Smooth muscle cell of the brain vasculature (primary cell): Measurements from ENCODE around the gene TNS3.
A peak's percentile ranks its signal among the peaks of the same experiment; 100 is the strongest.

Source experiments
- DNase-seq: peaks from one replicate; pipeline ENCODE4 v3.0.0-alpha.2; 2012; ENCODE audit warnings: low read depth, low spot score

The TNS3 gene

GRCh38 chr7:47488201-47488968 lies 93.5 kb downstream of the TNS3 start:
- DNase-seq = no peak

- DNase-seq = no peak
Measured at GRCh38 chr7:47485640-47486435, 96.1 kb downstream of the TNS3 start.

- DNase-seq = no peak
Measured at GRCh38 chr7:47484923-47485639, 96.8 kb downstream of the TNS3 start.

GRCh38 chr7:47484457-47484856 lies 97.5 kb downstream of the TNS3 start:
- no peak for DNase-seq

DNA sequence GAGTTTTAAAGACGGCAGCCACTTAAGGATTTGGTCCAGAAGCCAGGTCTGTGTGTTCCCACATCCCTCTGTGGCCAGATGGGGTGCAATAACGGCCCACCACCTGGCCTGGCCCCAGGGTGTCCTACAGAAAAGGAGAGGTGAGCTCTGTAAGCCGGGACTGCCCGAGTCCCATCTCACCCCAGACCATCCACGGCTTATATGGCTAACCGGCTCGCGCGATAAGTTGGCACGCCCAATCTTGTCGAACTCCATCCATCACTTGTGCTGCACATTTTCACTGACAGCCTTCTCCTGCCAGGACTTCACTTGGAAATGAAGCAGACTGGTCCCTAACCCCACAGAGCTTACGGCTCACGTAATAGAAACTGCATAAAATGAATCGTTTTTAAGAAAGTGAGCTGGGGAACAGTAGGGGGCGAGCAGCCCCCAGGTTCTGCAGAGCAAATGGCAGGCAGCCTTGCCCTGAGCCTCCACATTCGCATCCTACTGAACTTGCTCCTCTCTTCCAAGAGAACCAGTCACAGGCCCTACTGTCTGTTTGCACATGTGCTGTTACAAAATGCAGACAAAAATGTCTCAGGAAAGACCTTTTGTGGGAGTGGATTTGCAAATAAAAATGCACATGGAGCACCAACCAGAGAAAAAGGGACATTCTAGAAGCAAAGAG lies 98.2 kb downstream of the TNS3 start:
- no peak for DNase-seq

DNA sequence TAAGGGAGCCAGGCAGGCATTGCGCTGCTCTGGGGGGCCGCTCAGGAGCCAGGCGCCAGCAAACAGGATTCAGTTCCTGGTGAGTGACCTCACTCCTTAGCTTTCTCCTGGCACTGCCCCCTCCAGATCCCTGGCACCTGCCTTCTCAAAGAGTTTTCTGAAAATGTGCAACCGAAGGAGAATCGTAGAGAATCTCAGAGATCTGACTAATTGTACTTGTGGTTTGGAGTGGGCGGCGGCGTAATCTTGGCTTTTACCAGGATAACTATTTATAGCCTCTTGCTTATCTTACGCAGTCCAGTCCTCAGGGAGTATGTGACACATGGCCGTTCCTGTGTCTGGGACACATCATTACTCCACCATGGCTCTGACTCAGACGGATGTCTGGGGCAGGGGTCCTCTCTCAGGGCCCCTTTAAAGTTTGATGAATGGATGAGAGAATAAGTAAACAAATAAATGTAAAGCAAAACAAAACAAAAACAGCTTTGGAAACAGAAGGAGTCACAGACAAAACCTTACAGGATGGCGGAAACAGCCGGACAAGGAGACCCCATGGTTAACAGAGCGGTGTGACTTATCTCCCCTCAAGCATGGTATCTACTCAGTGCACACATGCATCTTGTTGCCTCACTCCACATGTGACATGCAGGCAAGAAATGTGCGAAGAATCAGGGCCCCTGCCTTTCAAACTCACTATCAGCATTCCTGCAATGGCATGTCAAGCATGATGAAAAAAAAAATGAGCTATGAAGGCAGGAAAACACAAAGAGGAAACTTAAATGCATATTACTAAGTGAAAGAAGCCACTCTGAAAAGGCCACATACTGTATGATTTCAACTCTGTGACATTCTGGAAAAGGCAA lies 99.7 kb downstream of the TNS3 start:
- DNase-seq = no peak

DNA sequence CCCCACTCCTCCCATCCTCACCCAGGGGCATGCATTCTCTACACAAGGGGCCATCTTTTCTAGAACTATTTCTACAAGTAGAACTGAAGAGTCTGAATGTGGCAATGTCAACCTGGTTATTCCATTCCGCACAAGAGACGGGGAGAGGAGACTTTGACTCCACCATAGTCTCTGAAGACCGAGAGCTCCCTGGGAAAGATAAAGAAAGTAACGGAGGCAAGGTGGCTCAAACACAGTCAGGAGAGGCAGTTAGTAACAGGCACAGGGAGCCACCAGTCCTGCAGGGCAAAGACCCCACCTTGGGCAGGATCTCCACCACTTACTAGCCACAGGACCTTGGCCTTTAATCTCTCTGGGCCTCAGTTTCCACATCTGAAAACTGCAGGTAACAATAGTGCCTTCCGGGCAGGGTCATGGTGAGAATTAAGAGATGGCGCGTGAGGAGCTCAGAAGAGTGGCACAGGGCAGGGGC lies 100.3 kb downstream of the TNS3 start:
- DNase-seq = no peak

- DNase-seq = no peak
Measured at GRCh38 chr7:47480576-47481538, 101.1 kb downstream of the TNS3 start.

GRCh38 chr7:47479821-47480575 lies 101.9 kb downstream of the TNS3 start:
- no peak for DNase-seq

- no peak for DNase-seq
Measured at GRCh38 chr7:47478926-47479711, 102.8 kb downstream of the TNS3 start.

- no peak for DNase-seq
Measured at GRCh38 chr7:47478017-47478344, 103.9 kb downstream of the TNS3 start.

GRCh38 chr7:47477191-47478016 lies 104.5 kb downstream of the TNS3 start:
- no peak for DNase-seq

GRCh38 chr7:47475880-47476227 lies 106.1 kb downstream of the TNS3 start:
- DNase-seq = no peak

- DNase-seq = peak; percentile 75
Measured at GRCh38 chr7:47474937-47475879, 106.7 kb downstream of the TNS3 start.

DNA sequence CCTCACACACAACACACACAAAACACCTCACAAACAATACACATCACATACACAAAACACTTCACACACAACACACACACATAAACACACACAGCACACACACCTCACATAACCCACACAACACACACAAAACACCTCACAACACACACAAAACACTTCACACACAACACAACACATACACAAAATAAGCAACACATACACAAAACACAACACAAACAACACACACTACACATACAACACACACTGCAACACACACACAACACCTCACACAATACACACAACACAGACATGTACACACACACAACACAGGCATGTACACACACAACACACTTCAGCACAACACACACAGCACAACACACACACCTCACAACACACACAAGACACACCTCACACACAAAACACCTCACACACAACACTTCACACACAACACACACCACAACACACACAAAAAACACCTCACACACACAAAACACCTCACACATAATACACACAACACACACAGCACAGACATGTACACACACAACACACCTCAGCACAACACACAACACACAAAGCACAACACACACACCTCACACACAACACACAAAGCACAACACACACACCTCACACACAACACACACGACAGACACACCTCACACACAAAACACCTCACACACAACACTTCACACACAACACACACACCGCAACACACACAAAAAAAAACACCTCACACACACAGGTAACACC lies 107.5 kb downstream of the TNS3 start:
- no peak for DNase-seq
